NOMO-1 (cell line): ENCODE data around the gene SMIM41.

ENCODE experiments used
- DNase-seq, 2 experiments: peaks; one replicate each; lab custom pipeline; 2025; ENCODE audit not compliant: unreplicated experiment in 2 of 2; lab: John Stamatoyannopoulos, UW

Gene SMIM41

GRCh38 chr12:52144512-52145227 is 65.2 kb downstream of the SMIM41 start:
- DNase-seq, result no peak

GRCh38 chr12:52145228-52146088 is 66.0 kb downstream of the SMIM41 start:
- no peak for DNase-seq

GRCh38 chr12:52146089-52146821 is 66.8 kb downstream of the SMIM41 start:
- no peak for DNase-seq

GRCh38 chr12:52146822-52147366 is 67.4 kb downstream of the SMIM41 start:
- no peak for DNase-seq

GRCh38 chr12:52147367-52147963 is 68.0 kb downstream of the SMIM41 start:
- DNase-seq, result no peak

- DNase-seq, result no peak
Observed at GRCh38 chr12:52147964-52148463, 68.5 kb downstream of the SMIM41 start.

- no peak for DNase-seq
Observed at GRCh38 chr12:52148464-52149181, 69.1 kb downstream of the SMIM41 start.

GRCh38 chr12:52149182-52149641 is 69.7 kb downstream of the SMIM41 start:
- no peak for DNase-seq

GRCh38 chr12:52149651-52150241 is 70.2 kb downstream of the SMIM41 start:
- DNase-seq, result no peak

GRCh38 chr12:52151153-52151836 is 71.8 kb downstream of the SMIM41 start:
- DNase-seq, result no peak

GRCh38 chr12:52151837-52152783 is 72.6 kb downstream of the SMIM41 start:
- DNase-seq, result peak; percentile 38 to 44

GRCh38 chr12:52152905-52153317 is 73.4 kb downstream of the SMIM41 start:
- no peak for DNase-seq

- no peak for DNase-seq
Observed at GRCh38 chr12:52155048-52155868, 75.8 kb downstream of the SMIM41 start.

GRCh38 chr12:52156311-52156710 is 76.8 kb downstream of the SMIM41 start:
- no peak for DNase-seq

- peak; percentile 26 to 27 for DNase-seq
Observed at GRCh38 chr12:52156757-52157565, 77.5 kb downstream of the SMIM41 start.

- DNase-seq, result no peak
Observed at GRCh38 chr12:52157566-52158150, 78.2 kb downstream of the SMIM41 start.
